Ovary (tissue), 3 donors: ENCODE measurements around the gene CDAN1.

Experiments
- EP300 ChIP-seq: sonication (generic); formaldehyde crosslinking; IDR thresholded peaks from one replicate; pipeline ENCODE4 v1.6.1; 2017; ENCODE audit warnings: antibody characterized with exemption
- POLR2A ChIP-seq: fragments of 450-650 bp; IDR thresholded peaks from one replicate; pipeline ENCODE4 v1.6.1; 2017; ENCODE audit warnings: antibody characterized with exemption, mild to moderate bottlenecking, moderate library complexity
- TF ChIP-seq, protein P1 (sequence below), 3 donors: fragments of 450-650 bp in 2 of 3; fragments of 200-600 bp in 1 of 3; IDR thresholded peaks; one replicate each; pipeline versions ENCODE4 v1.5.1 to v1.8.0; 2016 to 2022; ENCODE audit warnings: antibody characterized with exemption in 3 of 3, mild to moderate bottlenecking in 1 of 3
- donor health status: DM: no; HTN: no; CAD: no.

DNA sequence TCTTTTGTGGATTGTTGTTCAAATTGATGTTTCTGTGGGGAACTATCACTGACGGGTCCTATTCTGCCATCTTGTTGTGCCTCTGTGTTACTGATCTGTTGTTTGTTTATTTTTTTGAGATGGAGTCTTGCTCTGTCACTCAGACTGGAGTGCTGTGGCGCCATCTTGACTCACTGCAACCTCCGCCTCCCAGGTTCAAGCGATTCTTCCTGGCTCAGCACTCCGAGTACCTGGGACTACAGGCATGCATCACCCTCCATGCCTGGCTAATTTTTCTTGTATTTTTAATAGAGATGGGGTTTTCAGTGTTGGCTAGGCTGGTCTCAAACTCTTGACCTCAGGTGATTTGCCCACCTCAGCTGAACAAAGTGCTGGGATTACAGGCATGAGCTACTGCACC, 31.6 kb downstream of the CDAN1 start:
- TF ChIP-seq, protein P1, sequence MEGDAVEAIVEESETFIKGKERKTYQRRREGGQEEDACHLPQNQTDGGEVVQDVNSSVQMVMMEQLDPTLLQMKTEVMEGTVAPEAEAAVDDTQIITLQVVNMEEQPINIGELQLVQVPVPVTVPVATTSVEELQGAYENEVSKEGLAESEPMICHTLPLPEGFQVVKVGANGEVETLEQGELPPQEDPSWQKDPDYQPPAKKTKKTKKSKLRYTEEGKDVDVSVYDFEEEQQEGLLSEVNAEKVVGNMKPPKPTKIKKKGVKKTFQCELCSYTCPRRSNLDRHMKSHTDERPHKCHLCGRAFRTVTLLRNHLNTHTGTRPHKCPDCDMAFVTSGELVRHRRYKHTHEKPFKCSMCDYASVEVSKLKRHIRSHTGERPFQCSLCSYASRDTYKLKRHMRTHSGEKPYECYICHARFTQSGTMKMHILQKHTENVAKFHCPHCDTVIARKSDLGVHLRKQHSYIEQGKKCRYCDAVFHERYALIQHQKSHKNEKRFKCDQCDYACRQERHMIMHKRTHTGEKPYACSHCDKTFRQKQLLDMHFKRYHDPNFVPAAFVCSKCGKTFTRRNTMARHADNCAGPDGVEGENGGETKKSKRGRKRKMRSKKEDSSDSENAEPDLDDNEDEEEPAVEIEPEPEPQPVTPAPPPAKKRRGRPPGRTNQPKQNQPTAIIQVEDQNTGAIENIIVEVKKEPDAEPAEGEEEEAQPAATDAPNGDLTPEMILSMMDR (IDR thresholded peaks at IDR 0.05): no peak
- TF ChIP-seq POLR2A (no peak), EP300 (no peak)
